ENCODE measurements around the gene AMBP.

AMBP gene

DNA sequence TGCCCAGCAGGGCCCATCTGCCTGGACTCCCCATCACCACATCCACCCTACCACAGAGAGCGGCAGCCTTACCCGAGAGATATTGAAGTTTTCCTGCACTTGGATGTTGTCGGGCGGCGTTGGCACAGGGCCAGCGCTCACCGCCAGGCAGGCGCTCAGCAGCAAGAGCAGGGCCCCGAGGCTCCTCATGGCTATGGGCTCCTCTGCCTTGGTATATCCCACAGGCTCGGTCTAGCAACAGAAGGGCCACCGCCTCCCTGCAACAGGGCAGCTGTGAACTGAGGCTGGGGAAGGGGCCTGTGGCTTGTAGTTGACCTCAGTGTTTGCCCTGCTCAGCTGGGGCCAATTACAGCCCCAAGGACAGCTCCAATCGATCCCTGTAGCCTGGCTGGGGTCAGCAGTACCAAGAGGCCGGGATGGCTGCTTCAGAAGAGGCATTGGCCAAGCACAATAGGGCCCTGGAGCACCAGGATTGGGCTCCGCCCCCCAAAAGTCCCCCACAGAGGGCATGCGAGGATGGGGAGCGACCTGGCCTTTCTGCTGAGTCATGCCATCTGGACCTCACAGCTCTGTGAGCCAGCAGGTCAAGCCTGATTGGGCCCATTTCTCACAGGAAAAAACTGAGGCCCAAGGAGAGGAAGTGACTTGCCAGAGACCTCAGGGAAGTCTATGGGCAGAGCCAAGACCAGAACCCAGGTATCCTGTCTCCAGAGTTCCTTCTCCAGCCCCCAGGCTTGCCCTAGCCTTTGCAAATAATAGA lies at the start of gene AMBP:
AMBP (minus strand) TSS at position 280 of the 760 bp plus-strand sequence; CDS start at position 189, 91 bp downstream.
- DNase-seq: no peak

DNA sequence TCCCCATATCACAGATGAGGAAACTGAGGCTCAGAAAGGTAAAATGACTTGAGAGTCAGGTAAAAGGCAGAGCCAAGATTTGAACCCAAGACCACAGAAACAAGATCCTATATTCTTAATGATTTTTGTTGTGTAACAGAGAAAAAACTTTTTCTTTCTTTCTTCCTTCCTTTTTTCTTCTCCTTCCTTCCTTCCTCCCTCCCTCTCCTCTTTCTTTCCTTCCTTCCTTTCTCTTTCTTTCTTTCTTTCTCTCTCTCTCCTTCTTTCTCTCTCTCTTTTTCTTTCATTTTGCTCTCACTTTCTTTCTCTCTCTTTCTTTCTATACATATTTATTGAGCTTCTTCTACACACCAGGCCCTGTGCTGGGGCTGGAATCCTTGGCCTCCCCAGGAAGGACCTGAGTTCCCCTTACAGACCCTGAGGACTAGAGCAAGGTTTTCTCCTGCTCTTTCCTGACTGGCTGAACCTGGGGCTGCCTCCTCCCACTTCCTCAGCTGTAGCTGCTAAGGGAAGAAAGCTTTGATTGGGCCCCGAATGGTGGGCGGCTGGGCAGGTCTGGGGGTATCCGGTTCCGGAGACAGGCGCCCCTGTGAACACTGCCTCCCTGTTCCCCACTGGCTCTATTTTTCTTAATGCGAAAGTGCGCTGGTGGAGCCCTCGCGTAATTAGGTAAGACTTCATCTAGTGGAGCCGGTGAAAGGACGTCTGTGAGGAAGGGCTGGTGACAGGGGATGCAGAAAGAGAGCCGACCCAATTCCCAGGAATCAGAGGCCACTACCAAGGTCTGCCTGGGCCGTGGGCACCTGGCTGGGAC lies 48.4 kb upstream of the AMBP start:
- no peak for DNase-seq

- no peak for DNase-seq
These were observed 47.4 kb upstream of the AMBP start for GRCh38 chr9:114125476-114126013.

GRCh38 chr9:114124666-114125475 lies 46.8 kb upstream of the AMBP start:
- no peak for DNase-seq

DNA sequence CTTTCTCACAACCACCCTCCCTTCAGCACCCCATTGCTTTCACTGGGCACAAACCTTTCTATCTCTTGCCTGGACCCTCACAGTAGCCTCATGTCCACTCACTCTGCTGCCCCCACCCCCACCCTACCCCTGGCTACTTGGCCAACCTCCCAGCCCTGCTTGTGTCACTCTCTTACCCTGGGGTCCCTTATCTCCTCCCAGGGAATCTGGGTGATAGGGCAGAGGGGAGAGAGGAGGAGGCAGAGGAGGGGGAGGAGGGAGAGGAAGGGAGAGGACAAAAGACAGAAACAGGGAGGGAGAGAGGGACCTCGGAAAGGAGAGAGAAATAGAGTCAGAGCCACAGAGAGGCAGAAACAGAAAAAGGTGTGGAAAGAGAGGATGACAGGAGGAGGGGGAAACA lies 46.0 kb upstream of the AMBP start:
- no peak for DNase-seq

GRCh38 chr9:114123031-114123977 lies 45.2 kb upstream of the AMBP start:
- DNase-seq: no peak

DNA sequence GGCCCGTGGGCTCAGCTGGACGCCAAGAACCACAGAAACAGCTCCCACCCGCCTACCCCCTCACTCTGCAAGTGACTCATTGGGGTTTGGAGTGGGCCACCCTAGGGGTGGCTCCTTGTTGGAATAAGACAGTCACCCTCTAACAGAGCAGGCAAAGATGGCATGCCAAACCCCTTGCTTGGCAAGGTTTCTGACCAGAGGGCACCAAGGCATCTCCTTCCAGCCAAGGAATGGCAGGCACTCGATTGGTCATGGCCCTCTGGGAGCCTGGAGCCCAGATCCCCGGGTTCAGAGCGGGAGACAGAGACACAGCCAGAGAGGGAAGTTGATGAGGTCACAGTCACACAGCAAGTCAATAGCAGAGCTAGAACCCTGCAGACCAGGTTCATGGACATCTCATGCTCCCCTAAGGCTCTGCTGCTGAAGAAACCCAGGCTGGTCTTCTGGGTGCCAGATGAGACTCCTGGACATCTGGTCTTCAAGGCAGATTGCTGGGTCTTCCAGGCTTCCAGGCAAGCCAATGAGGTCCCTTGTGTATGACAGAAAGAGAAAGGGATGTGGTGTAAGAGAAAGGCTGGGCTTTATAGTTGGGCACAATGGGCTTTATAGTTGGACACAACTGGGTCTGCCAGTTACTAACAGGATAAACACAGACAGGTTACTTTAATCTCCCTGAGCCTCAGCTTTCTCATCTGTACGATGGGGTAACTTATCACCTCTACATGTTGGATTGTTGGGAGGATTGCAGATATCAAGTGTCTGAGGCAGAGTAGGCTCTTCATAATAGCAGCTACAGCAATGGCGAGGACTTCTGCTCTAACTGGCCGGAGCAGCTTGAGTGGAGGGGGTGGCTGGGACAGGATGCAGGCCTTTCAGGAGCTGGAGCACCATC lies 44.3 kb upstream of the AMBP start:
- DNase-seq: no peak

DNA sequence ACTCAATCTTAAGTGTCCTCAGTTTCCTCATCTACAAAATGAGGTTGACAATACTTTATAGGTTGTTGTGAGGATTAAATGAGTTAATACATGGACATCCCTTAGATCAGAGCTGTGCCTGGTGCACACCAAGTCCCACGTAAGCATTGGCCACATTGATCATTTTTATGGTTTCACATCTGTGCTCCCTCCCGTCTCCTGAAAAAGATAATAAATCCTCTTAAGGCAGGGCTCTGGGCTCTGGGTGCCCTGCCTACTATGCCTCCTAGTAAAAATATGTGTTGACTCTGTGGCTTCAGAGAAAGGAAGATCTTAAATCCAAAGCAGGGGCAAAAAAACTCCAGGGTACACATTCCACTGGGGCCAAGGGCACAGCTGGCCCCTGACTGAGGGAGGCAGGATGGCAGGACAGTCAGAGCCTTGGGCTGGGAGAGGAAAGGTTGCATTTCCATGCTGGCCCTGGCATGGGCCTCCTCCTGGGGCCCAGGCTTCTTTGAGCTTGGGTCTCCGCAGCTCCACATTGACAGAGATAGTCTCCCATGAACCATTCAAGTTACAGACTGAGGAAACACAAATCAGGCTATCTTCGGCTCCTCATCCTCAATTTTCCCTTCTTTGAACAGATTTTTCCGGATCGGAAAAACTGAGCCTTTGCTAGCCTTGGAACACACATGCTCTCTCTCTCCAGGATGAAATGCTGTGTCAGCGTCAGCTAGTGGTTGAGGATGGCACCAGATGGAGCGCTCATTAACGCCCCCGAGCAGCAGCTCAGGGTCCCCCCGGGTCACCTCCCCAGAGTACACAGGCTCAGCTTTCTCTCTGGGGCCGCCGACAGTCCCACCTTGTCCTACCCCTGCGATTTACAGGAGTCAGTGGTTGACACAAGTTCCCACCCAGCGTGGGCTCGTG lies 43.4 kb upstream of the AMBP start:
- no peak for DNase-seq

DNA sequence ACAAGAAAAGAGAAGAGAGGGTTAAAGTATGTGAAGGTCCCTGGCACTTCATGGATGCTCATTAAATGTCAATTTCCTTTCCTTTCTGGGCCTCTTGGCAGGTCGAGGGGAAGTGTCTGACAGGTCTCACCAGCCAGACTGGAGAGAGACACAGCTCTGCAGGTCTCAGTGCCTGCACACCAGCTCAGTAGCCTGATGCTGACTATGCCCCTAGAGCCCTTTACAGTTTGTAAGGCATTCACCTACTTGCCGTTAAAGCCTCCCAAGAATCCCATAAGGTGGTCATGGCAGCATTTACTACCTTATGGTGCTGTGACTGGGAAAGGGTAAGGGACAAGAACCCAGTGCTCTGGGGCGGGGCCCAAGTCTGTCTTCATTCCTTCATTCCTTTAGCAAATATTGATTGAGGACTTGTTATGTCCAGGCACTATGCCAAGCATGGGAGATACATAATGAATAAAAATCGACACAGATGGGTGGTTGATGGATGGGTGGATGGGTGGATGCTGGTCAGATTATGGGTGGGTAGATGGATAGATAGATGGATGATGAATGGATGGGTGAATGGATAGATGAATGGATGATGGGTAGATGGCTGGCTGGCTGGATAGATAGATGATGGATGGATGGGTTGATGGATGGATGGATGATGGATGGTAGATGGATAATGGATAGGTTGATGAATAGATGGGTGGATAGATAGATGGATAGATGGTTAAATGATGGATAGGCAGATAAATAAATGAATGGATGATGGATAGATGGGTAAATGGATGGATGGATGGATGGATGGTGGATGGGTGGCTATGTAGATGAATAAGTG lies 42.3 kb upstream of the AMBP start:
- no peak for DNase-seq

DNA sequence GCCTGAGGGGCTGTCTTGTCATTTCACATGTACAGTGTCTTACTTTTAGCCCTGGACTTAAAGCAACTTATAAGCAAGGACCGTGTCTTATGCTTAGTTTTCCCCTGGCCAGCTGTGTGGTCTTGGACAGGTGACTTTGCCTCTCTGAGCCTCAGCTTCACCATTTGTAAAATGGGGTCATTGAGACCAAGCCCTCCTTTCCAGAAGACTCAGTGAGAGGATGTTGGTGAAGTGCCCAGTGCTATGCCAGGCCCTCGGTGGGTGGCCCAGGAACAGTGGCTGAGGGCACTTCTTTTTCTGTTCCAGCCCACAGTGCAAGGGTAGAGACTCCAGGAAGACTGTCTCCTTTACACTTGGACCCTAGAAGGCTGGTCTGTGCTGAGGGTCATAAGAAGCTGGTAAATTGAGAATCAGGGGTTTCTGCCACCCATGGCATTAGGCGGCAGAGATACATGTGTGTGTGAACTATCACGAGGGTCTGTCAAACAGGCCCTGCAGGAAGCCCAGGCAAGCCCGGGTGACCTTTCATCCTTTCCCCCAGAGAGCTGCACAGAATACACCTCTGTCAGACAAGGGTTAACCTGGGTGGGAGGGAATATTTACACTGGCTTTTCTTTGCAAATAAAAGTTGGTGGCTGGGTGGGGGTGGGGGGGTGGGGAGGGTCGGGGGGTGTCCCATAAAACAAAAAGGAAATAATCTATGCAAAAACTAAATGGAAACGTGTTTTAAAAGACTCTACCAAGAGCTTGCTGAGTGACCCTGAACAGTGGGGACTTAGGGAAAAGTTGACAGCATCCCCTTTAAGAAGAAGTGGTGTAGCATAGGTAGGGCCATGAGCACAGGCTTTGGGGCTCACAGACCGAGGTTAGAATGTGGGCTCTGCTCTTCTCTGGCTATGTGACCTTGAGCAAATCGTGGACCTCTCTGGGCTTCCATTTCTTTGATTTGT lies 41.4 kb upstream of the AMBP start:
- no peak for DNase-seq

DNA sequence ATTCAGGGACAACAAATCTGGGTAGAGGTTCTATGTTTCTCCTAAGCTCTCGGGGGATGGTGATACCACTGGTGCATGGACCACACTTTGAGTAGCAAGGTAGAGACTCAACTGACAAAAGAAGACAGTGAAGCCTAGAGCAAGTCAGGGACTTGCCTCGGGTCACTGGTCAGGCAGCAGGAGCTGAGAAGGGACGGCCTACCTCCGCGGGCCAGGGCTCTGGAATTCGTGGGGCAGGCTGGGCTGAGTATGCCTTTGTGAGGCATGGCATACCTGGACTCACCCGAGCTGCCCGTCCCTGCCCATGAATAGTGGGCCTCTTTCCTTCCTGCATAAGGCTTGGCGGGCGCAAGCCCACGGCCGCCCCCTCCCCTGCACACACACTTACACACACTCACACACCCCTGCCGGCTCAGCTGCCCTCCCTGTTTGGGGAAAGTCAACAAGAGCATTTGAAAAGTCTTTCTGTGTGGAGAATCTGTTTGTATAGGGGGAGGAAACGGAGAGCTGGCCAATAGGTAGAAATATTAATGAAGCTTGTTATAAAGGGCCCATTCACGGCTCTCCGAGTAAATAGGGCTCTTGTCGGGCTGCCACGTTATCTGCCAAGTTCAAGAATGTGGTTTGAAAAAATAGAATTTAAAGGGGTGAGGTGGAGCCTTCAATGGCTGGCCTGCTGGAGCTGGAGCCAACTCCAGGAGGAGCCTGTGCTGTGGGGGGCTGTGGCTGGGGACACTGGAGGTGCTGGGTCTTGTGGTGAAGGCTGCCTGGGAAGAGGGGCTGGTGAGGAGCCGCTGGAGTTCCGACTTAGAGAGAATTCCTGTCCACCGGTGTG lies 40.1 kb upstream of the AMBP start:
- no peak for DNase-seq

- DNase-seq: no peak
These were observed 39.5 kb upstream of the AMBP start for GRCh38 chr9:114117614-114117995.

DNA sequence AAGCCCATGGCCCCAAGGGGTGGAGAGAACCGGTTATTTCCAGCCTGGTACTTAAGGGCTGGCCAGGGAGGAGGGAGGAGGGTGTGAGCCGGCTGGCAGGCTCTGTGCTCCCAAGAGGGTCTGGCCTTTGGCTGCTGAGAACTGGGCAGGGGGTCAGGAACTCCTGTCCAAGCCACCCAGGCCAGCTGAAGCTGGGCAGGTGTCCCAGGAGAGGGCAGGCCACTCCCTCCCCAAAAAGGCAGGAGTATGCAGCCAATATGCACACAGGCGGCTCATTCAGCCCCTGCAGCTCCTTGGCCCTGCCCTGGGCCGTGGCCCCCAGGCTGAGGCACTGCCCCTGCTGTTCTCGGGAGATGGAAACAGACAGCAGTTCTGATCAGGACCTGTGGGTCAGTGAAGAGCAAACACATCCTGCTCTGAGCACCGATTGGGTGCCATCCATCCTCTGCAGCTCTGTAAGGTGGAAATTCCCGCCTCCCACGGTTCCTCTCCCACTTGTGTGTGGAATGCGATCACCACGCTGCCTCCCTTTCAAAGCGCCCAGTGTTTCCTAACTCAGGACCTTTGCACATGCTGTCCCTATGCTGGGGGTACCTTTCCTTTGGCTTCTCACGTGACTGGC lies 38.1 kb upstream of the AMBP start:
- no peak for DNase-seq

DNA sequence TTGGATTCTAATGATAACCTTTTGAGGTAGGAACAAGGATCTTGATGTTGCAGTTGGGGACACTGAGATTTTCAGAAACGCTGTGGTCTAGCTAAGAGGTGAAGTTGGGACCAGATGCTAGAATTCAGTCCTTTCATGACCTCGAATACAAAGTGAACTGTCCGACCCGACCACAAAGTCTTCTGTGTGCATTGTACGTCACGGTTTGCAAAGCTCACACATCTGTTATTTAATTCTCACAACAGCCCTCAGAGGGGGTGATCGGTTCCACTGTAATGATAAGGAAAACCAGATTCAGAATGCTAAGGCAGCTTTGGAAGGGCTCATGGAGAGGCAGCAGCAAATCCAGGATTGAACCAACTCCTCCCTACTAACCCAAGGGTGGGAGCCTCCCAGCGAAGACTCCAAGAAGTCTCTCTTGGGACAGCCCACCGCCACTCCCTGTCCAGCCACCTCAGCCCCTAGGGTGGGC lies 37.6 kb upstream of the AMBP start:
- DNase-seq: no peak

DNA sequence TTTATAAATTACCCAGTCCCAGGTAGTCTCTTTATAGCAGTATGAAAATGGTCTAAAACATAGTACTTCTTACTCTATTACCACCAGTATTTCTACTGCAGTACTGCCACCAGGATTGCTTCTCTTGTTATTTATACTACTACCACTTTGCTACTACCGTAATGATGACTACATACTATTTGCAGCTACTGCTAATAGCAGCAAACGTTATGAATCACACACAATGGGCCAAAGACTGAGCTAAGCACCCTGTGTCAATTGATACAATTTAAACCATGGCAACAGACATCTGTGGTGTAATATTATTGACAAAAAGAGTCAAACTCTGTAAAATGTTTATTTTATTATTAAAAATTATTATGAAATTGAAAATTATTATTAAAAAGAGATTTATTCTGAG lies 36.3 kb upstream of the AMBP start:
- no peak for DNase-seq

All from NCI-H146 (cell line).